GM12873 (cell line): ENCODE results near the gene NFX1.
"Not testable (repeated sequence)": the region's sequence is repeated elsewhere in the genome, so short reads cannot be mapped to it uniquely, and the experiment has no call there.

ENCODE experiments used
- TF ChIP-seq, protein P1 (sequence below): IDR thresholded peaks from 2 replicates; pipeline ENCODE4 v1.5.1; 2012; ENCODE audit warnings: low read depth, mild to moderate bottlenecking, moderate library complexity, low read length, control low read depth; ENCODE audit not compliant: insufficient read depth; ENCODE audit errors: missing control alignments

NFX1 gene

GRCh38 chr9:33393581-33393980 lies 103.3 kb downstream of the NFX1 start:
- TF ChIP-seq, protein P1, sequence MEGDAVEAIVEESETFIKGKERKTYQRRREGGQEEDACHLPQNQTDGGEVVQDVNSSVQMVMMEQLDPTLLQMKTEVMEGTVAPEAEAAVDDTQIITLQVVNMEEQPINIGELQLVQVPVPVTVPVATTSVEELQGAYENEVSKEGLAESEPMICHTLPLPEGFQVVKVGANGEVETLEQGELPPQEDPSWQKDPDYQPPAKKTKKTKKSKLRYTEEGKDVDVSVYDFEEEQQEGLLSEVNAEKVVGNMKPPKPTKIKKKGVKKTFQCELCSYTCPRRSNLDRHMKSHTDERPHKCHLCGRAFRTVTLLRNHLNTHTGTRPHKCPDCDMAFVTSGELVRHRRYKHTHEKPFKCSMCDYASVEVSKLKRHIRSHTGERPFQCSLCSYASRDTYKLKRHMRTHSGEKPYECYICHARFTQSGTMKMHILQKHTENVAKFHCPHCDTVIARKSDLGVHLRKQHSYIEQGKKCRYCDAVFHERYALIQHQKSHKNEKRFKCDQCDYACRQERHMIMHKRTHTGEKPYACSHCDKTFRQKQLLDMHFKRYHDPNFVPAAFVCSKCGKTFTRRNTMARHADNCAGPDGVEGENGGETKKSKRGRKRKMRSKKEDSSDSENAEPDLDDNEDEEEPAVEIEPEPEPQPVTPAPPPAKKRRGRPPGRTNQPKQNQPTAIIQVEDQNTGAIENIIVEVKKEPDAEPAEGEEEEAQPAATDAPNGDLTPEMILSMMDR: no peak

DNA sequence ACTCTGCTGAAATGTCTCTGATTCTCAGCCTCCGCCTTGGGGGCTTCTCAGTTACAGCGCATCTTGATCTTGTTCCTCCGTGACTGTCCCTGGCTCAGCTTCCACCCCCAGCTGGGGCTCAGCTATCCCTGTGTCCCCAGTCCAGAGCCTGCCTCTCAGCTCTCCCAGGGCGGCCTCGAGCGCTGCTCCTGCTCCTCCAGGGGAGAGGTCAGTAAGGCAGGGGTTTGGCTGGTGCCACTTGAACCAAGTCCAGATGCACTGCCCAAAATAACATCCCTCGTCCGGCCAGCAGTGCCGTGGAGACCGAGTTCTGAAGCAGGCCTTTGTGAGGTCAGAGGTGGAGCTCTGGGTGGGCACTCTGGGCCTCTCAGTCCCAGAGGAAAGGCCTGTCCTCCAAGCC lies 112.1 kb downstream of the NFX1 start, which contains the start of gene AQP7:
Gene AQP7, minus strand, starts transcription at position 198 of the 400 bp plus-strand sequence. CDS start 1,306 bp downstream, outside the sequence.
- TF ChIP-seq, protein P1: not testable (repeated sequence)

DNA sequence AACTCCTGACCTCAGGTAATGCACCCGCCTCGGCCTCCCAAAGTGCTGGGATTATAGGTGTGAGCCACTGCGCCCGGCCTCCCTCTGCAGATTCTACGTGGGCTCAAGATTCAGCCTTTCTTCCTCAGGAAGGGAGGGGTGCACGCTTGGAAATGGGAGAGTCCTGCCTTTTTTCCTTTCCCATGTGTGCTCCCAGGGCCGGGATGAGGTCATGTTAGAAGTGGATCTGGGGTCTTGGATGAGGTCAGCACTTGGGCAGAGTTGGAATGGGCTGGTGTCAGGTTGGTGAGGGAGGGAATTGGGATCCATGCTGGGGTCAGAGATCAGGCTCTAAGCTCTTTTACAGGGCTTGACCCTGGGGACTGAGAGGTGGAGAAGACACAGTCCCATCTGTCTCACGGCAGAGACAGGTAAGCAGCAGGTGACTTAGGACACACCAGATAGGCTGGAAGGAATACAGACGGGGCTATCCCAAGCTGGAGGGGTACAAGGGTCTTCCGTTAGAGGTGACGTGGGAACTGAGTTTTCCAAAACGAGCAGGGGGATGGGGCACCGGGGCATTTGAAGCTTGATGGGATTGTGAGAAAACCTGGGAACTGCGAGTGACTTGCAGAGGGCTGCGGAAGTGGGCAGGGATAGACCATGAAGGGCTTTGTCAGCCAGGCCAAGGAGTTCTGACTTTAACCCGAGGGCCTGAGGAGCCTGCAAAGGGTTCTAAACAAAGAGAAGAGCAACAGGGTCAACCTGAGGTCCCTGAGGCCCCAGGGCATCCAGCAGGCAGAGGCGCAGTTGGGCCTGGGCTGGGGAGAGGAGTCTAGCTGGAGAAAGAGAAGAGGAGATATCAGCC lies 113.8 kb downstream of the NFX1 start:
- TF ChIP-seq, protein P1: no peak

- TF ChIP-seq, protein P1: no peak
These were observed 114.6 kb downstream of the NFX1 start for GRCh38 chr9:33404788-33405362.

GRCh38 chr9:33407061-33407460 lies 116.7 kb downstream of the NFX1 start:
- TF ChIP-seq, protein P1: no peak

DNA sequence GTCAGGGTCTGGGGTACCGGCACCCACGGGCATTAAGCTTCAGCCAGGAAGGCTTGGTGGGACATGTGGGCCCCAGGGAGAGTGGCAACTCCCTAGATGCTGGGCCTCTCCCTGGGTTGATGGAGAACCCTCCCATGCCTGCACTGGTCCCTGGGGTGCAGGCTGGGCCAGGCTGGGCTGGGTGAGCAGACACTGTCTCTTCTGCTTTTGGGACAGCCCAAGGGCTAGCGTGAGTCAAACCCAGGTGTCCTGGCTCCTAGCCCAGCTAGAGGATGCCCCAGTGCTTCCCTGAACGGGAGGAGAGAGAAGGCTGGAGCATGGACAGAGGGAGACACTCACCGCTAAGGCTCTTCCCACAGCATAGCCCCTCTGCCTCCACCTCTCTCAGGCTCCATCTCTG lies 117.8 kb downstream of the NFX1 start:
- TF ChIP-seq, protein P1: no peak

- TF ChIP-seq, protein P1: no peak
These were observed 124.0 kb downstream of the NFX1 start for GRCh38 chr9:33414268-33414667.
